Heart left ventricle (tissue), 13 donors: ENCODE results near the gene EPS8.

Source experiments
- CTCF ChIP-seq, 12 donors: fragments of 200-600 bp; sonication (generic) in 4 of 12; IDR thresholded peaks; one replicate each; pipeline versions ENCODE4 v1.5.0 to v1.8.0; 2018 to 2022; ENCODE audit warnings: antibody characterized with exemption in 12 of 12, mild to moderate bottlenecking in 5 of 12
- POLR2A ChIP-seq, 2 donors: fragments of 450-650 bp; IDR thresholded peaks; one replicate each; pipeline ENCODE4 v1.6.1; 2017; ENCODE audit warnings: antibody characterized with exemption in 2 of 2, mild to moderate bottlenecking in 2 of 2, moderate library complexity in 2 of 2
- donor health status: ischemic (EF 13 %, LVEDD 7.1; RV severe dilation, severe dysfunction).
- donor health status: DM: no; HTN: yes; CAD: no.
- donor health status: DM: no; HTN: no; CAD: no.
- donor health status: ischemic (EF 25% LVEDD 6.9; RV normal size, moderate dysfunction).
- donor health status: ischemic (EF 25% LVEDD 5.7; RV mildly dilated, moderate dysfunction).
- donor health status: ischemic (EF 35%, LVEDD 5.7; RV mildly dilated, moderate dysfunction).
- donor health status: nonischemic (EF 11% LVEDD 7.7; RV severe dilation, severe dysfunction).
- donor health status: DM: yes; HTN: yes; CAD: no.
- donor health status: PGD.
- donor health status: ischemic (EF 29% LVEDD 5.4; RV normal size, mild dysfunction).
- donor health status: nonischemic (EF 23%, LVEDD 6.1; RV moderate dilation, normal function).

DNA sequence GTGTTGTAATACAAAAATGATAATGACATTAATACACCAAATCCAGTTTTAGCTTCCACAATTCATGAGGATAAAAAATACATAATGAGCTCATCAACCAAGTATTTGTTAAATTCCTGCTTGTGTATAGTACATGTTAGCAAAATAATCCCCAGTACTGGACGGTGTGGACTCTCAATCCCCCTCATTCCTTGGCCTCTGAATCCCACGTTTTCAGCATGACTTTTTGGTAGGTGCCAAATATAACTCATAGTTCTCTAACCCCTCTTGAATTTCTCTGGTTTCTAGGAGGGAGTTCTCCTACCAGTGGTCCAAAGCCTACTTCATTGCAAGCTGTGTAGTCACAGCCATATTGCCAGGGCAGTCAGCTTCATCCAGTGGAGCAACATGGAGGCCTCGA lies 41.4 kb upstream of the EPS8 start:
- TF ChIP-seq CTCF (IDR thresholded peaks at IDR 0.05) (no peak), POLR2A (IDR thresholded peaks at IDR 0.05) (no peak)
